ENCODE data around the gene SLC8A3.
"Not testable (repeated sequence)": the region's sequence is repeated elsewhere in the genome, so short reads cannot be mapped to it uniquely, and the experiment has no call there.

SLC8A3 gene

GRCh38 chr14:70188659-70189455 is at the start of gene SLC8A3:
Gene SLC8A3 (minus strand): TSS chr14:70188951. CDS start chr14:70168422, 20,529 bp downstream.
- peak; percentile 41 for DNase-seq

GRCh38 chr14:70237710-70238109 is 49.0 kb upstream of the SLC8A3 start:
- DNase-seq = no peak

GRCh38 chr14:70234066-70234950 is 45.6 kb upstream of the SLC8A3 start:
- DNase-seq = no peak

GRCh38 chr14:70231756-70232544 is 43.2 kb upstream of the SLC8A3 start:
- DNase-seq = not testable (repeated sequence)

- not testable (repeated sequence) for DNase-seq
Observed at GRCh38 chr14:70229877-70230640, 41.3 kb upstream of the SLC8A3 start.

GRCh38 chr14:70213721-70214282 is 25.1 kb upstream of the SLC8A3 start:
- no peak for DNase-seq

GRCh38 chr14:70212752-70213151 is 24.0 kb upstream of the SLC8A3 start:
- DNase-seq = no peak

GRCh38 chr14:70208380-70208779 is 19.6 kb upstream of the SLC8A3 start:
- no peak for DNase-seq

GRCh38 chr14:70203686-70204085 is 14.9 kb upstream of the SLC8A3 start:
- no peak for DNase-seq

GRCh38 chr14:70201994-70202393 is 13.2 kb upstream of the SLC8A3 start:
- DNase-seq = no peak

- no peak for DNase-seq
Observed at GRCh38 chr14:70193396-70193795, 4.6 kb upstream of the SLC8A3 start.

GRCh38 chr14:70192915-70193314 is 4.2 kb upstream of the SLC8A3 start:
- DNase-seq = peak; percentile 14

- DNase-seq = no peak
Observed at GRCh38 chr14:70190156-70190555, 1.4 kb upstream of the SLC8A3 start.

- no peak for DNase-seq
Observed at GRCh38 chr14:70189456-70190077, 816 bp upstream of the SLC8A3 start.

GRCh38 chr14:70188322-70188658 is 461 bp downstream of the SLC8A3 start:
- peak; percentile 18 for DNase-seq

GRCh38 chr14:70186900-70187451 is 1.8 kb downstream of the SLC8A3 start:
- peak; percentile 8 for DNase-seq

- DNase-seq = no peak
Observed at GRCh38 chr14:70183991-70184390, 4.8 kb downstream of the SLC8A3 start.

GRCh38 chr14:70181276-70181675 is 7.5 kb downstream of the SLC8A3 start:
- DNase-seq = no peak

- DNase-seq = no peak
Observed at GRCh38 chr14:70180718-70181117, 8.0 kb downstream of the SLC8A3 start.

- no peak for DNase-seq
Observed at GRCh38 chr14:70177081-70177800, 11.5 kb downstream of the SLC8A3 start.

- no peak for DNase-seq
Observed at GRCh38 chr14:70173569-70173968, 15.2 kb downstream of the SLC8A3 start.
